ENCODE measurements around the gene BCAM. TPM values are rescaled to one million over a fixed set of nuclear protein-coding genes. Genes with fewer than 3 reads are reported as not detected.
"Not testable (repeated sequence)": the region's sequence is repeated elsewhere in the genome, so short reads cannot be mapped to it uniquely, and the experiment has no call there.

BCAM gene
- polyA plus RNA-seq, 3 donors: 677 to 737 (median 725) TPM

- no peak for DNase-seq
Measured at GRCh38 chr19:44812142-44812718, 3.3 kb downstream of the BCAM start.

- no peak for DNase-seq
Measured at GRCh38 chr19:44813070-44813840, 4.4 kb downstream of the BCAM start.

GRCh38 chr19:44813841-44814470, 5.1 kb downstream of the BCAM start:
- no peak for DNase-seq

- no peak for DNase-seq
Measured at GRCh38 chr19:44814517-44814916, 5.6 kb downstream of the BCAM start.

GRCh38 chr19:44816301-44816700, 7.4 kb downstream of the BCAM start:
- no peak for DNase-seq

- DNase-seq: no peak
Measured at GRCh38 chr19:44817725-44818465, 9.0 kb downstream of the BCAM start.

- DNase-seq: no peak
Measured at GRCh38 chr19:44818466-44819031, 9.6 kb downstream of the BCAM start.

GRCh38 chr19:44819246-44819832, 10.4 kb downstream of the BCAM start:
- DNase-seq: no peak

- no peak for DNase-seq
Measured at GRCh38 chr19:44820648-44821609, 12.0 kb downstream of the BCAM start.

GRCh38 chr19:44822177-44822576, 13.3 kb downstream of the BCAM start:
- DNase-seq: no peak

- DNase-seq: no peak
Measured at GRCh38 chr19:44822670-44823372, 13.9 kb downstream of the BCAM start.

- no peak for DNase-seq
Measured at GRCh38 chr19:44823373-44823698, 14.4 kb downstream of the BCAM start.

GRCh38 chr19:44824761-44825160, 15.9 kb downstream of the BCAM start:
- DNase-seq: no peak

GRCh38 chr19:44832875-44833274, 24.0 kb downstream of the BCAM start:
- DNase-seq: not testable (repeated sequence)

- DNase-seq: not testable (repeated sequence)
Measured at GRCh38 chr19:44834399-44834798, 25.5 kb downstream of the BCAM start.

GRCh38 chr19:44839276-44839675, 30.4 kb downstream of the BCAM start:
- DNase-seq: no peak

- DNase-seq: no peak
Measured at GRCh38 chr19:44840811-44841210, 31.9 kb downstream of the BCAM start.

- DNase-seq: no peak
Measured at GRCh38 chr19:44841231-44841630, 32.3 kb downstream of the BCAM start.

- DNase-seq: no peak
Measured at GRCh38 chr19:44845286-44845611, 36.3 kb downstream of the BCAM start.

Measured in renal pelvis (tissue), 4 donors.